ENCODE measurements around the gene GSTT2B.
A peak's percentile ranks its signal among the peaks of the same experiment; 100 is the strongest.
"Not testable (repeated sequence)": the region's sequence is repeated elsewhere in the genome, so short reads cannot be mapped to it uniquely, and the experiment has no call there.

The GSTT2B gene

GRCh38 chr22:23970816-23971486 lies 10.0 kb upstream of the GSTT2B start:
- Histone ChIP-seq H4K91ac (ENCODE audit: low read depth, low read length, poor library complexity) (no peak overlapping the region), H3K27me3 (ENCODE audit: control insufficient read depth in 3 of 3, insufficient read depth in 3 of 3, low read depth in 1 of 3, low read length in 3 of 3) (no peaks in the 10 kb centered on the region), H2BK12ac (ENCODE audit: low read length) (no peak overlapping the region), H2BK15ac (ENCODE audit: low read length) (no peak overlapping the region), H3K4me1 (ENCODE audit: control insufficient read depth in 2 of 2, insufficient read depth in 1 of 2, low read depth in 1 of 2, low read length in 2 of 2) (no peaks in the 10 kb centered on the region), H3K9ac (ENCODE audit: low read depth, low read length, poor library complexity) (no peak overlapping the region), H3K4me3 (ENCODE audit: low read length in 2 of 2) (no peak overlapping the region), H3K18ac (ENCODE audit: low read length) (no peak overlapping the region), H3K4me2 (ENCODE audit: insufficient read depth, low read length, poor library complexity, severe bottlenecking) (no peak overlapping the region), H3K23ac (ENCODE audit: low read depth, low read length, poor library complexity) (no peak overlapping the region), H3K14ac (ENCODE audit: low read length) (no peak overlapping the region), H2BK120ac (ENCODE audit: low read depth, low read length) (no peak overlapping the region), H2BK5ac (ENCODE audit: low read length) (no peak overlapping the region), H3K36me3 (replicated peaks in 1 of 2; ENCODE audit: control insufficient read depth in 2 of 2, insufficient read depth in 2 of 2, low read length in 2 of 2) (peaks cover 21 to 30% of the 10 kb centered on the region in 2 donors), H3K9me3 (replicated peaks in 1 of 2; ENCODE audit: control insufficient read depth in 2 of 2, insufficient read depth in 1 of 2, low read depth in 1 of 2, low read length in 2 of 2) (peaks cover 3 to 4% of the 10 kb centered on the region in 2 donors), H3K79me1 (ENCODE audit: low read depth, low read length) (peaks cover 8% of the 10 kb centered on the region), H2AFZ (ENCODE audit: low read length) (no peak overlapping the region), H3K4ac (ENCODE audit: low read length) (no peak overlapping the region), H3K27ac (replicated peaks; ENCODE audit: low read length) (no peak overlapping the region), H2AK5ac (ENCODE audit: low read depth, low read length) (no peak overlapping the region), H4K8ac (ENCODE audit: low read depth, low read length) (no peak overlapping the region)
- DNase-seq (ENCODE audit: low spot score), result no peak
- no CpG with 5 or more reads among the region's 6 CpGs for WGBS, 2 donors (ENCODE audit: extremely low coverage in 2 of 2, insufficient read length in 2 of 2, insufficient replicate concordance in 1 of 2)

GRCh38 chr22:23970201-23970641 lies 9.2 kb upstream of the GSTT2B start:
- DNase-seq (ENCODE audit: low spot score), result no peak
- H4K91ac ChIP-seq (ENCODE audit: low read depth, low read length, poor library complexity), result no peak overlapping the region
- H2BK12ac ChIP-seq (ENCODE audit: low read length), result no peak overlapping the region
- no peak overlapping the region for H2BK15ac ChIP-seq (ENCODE audit: low read length)
- H3K14ac ChIP-seq (ENCODE audit: low read length), result no peak overlapping the region
- no peaks in the 10 kb centered on the region for H3K4me1 ChIP-seq (ENCODE audit: control insufficient read depth in 2 of 2, insufficient read depth in 1 of 2, low read depth in 1 of 2, low read length in 2 of 2)
- no peak overlapping the region for H2AK5ac ChIP-seq (ENCODE audit: low read depth, low read length)
- peaks cover 3 to 4% of the 10 kb centered on the region in 2 donors for H3K9me3 ChIP-seq (replicated peaks in 1 of 2; ENCODE audit: control insufficient read depth in 2 of 2, insufficient read depth in 1 of 2, low read depth in 1 of 2, low read length in 2 of 2)
- no peak overlapping the region for H2AFZ ChIP-seq (ENCODE audit: low read length)
- H3K18ac ChIP-seq (ENCODE audit: low read length), result no peak overlapping the region
- no peak overlapping the region for H3K4ac ChIP-seq (ENCODE audit: low read length)
- H3K9ac ChIP-seq (ENCODE audit: low read depth, low read length, poor library complexity), result no peak overlapping the region
- no peak overlapping the region for H3K27ac ChIP-seq (replicated peaks; ENCODE audit: low read length)
- H3K4me3 ChIP-seq (ENCODE audit: low read length in 2 of 2), result peak overlapping the region in 1 of 2 donors; percentile 44
- no peak overlapping the region for H4K8ac ChIP-seq (ENCODE audit: low read depth, low read length)
- peaks cover 21 to 30% of the 10 kb centered on the region in 2 donors for H3K36me3 ChIP-seq (replicated peaks in 1 of 2; ENCODE audit: control insufficient read depth in 2 of 2, insufficient read depth in 2 of 2, low read length in 2 of 2)
- H3K23ac ChIP-seq (ENCODE audit: low read depth, low read length, poor library complexity), result no peak overlapping the region
- H2BK5ac ChIP-seq (ENCODE audit: low read length), result no peak overlapping the region
- H3K27me3 ChIP-seq (ENCODE audit: control insufficient read depth in 3 of 3, insufficient read depth in 3 of 3, low read depth in 1 of 3, low read length in 3 of 3), result no peaks in the 10 kb centered on the region
- H3K4me2 ChIP-seq (ENCODE audit: insufficient read depth, low read length, poor library complexity, severe bottlenecking), result no peak overlapping the region
- H2BK120ac ChIP-seq (ENCODE audit: low read depth, low read length), result no peak overlapping the region
- peaks cover 8% of the 10 kb centered on the region for H3K79me1 ChIP-seq (ENCODE audit: low read depth, low read length)
- 100% methylated on average over 1 to 5 of the region's 5 CpGs for WGBS, 2 donors (ENCODE audit: extremely low coverage in 2 of 2, insufficient read length in 2 of 2, insufficient replicate concordance in 1 of 2)

DNA sequence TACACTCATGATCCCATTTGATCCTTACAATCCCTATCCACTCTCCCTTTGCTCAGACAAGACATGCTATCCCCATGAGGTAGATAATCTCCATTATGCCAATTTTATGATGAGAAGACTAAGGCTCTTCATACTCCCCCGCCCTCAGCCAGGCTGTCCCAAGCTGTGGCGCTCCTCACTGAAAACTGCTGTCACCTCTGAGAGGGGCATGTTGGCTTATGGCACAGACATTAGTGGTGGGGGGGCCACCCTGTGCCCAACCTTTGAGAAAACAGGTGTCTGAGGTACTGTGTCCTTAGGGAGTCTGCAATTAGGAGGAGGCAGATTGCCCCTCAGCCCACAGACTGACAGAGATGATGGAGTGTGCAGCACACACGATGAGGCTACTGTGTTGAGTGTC lies 8.1 kb upstream of the GSTT2B start:
- Histone ChIP-seq H3K9ac (ENCODE audit: low read depth, low read length, poor library complexity) (no peak overlapping the region), H4K8ac (ENCODE audit: low read depth, low read length) (no peak overlapping the region), H4K91ac (ENCODE audit: low read depth, low read length, poor library complexity) (no peak overlapping the region), H3K14ac (ENCODE audit: low read length) (no peak overlapping the region), H3K9me3 (replicated peaks in 1 of 2; ENCODE audit: control insufficient read depth in 2 of 2, insufficient read depth in 1 of 2, low read depth in 1 of 2, low read length in 2 of 2) (peaks cover 3 to 4% of the 10 kb centered on the region in 2 donors), H3K4ac (ENCODE audit: low read length) (no peak overlapping the region), H2BK5ac (ENCODE audit: low read length) (no peak overlapping the region), H3K18ac (ENCODE audit: low read length) (no peak overlapping the region), H2BK120ac (ENCODE audit: low read depth, low read length) (no peak overlapping the region), H2BK12ac (ENCODE audit: low read length) (no peak overlapping the region), H3K27ac (replicated peaks; ENCODE audit: low read length) (no peak overlapping the region), H3K23ac (ENCODE audit: low read depth, low read length, poor library complexity) (no peak overlapping the region), H3K4me2 (ENCODE audit: insufficient read depth, low read length, poor library complexity, severe bottlenecking) (no peak overlapping the region), H3K36me3 (replicated peaks in 1 of 2; ENCODE audit: control insufficient read depth in 2 of 2, insufficient read depth in 2 of 2, low read length in 2 of 2) (peaks cover 21 to 30% of the 10 kb centered on the region in 2 donors), H2BK15ac (ENCODE audit: low read length) (no peak overlapping the region), H2AFZ (ENCODE audit: low read length) (no peak overlapping the region), H3K4me3 (ENCODE audit: low read length in 2 of 2) (no peak overlapping the region), H3K27me3 (ENCODE audit: control insufficient read depth in 3 of 3, insufficient read depth in 3 of 3, low read depth in 1 of 3, low read length in 3 of 3) (no peaks in the 10 kb centered on the region), H3K4me1 (ENCODE audit: control insufficient read depth in 2 of 2, insufficient read depth in 1 of 2, low read depth in 1 of 2, low read length in 2 of 2) (no peaks in the 10 kb centered on the region), H2AK5ac (ENCODE audit: low read depth, low read length) (no peak overlapping the region), H3K79me1 (ENCODE audit: low read depth, low read length) (peaks cover 8% of the 10 kb centered on the region)
- no CpG with 5 or more reads among the region's 3 CpGs for WGBS, 2 donors (ENCODE audit: extremely low coverage in 2 of 2, insufficient read length in 2 of 2, insufficient replicate concordance in 1 of 2)
- no peak for DNase-seq (ENCODE audit: low spot score)

DNA sequence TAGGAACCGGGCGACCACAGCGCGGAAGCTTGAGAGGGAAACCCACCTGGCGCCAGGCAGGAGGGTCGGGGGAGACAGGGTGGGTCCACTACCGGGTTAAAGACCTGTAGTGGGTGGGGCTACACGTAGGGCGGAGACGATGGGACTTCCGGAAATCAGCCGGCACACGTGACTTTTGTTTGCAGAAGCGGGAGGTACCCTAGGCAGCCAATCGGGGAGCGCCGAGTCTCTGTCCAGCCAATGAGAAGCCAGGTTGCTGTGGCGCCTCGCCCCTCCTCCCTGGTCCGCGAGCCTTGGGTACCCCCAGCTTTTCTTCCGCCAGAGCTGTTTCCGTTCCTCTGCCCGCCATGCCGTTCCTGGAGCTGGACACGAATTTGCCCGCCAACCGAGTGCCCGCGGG lies 5.6 kb upstream of the GSTT2B start, which contains the start of gene DDTL:
Gene DDTL (plus strand): TSS at position 321 of the 400 bp plus-strand sequence. CDS start 27 bp downstream, at position 348.
- not testable (repeated sequence) for H2BK120ac ChIP-seq (ENCODE audit: low read depth, low read length); H2BK5ac ChIP-seq (ENCODE audit: low read length); H3K9me3 ChIP-seq (replicated peaks in 1 of 2; ENCODE audit: control insufficient read depth in 2 of 2, insufficient read depth in 1 of 2, low read depth in 1 of 2, low read length in 2 of 2); H3K4ac ChIP-seq (ENCODE audit: low read length); H3K4me1 ChIP-seq (ENCODE audit: control insufficient read depth in 2 of 2, insufficient read depth in 1 of 2, low read depth in 1 of 2, low read length in 2 of 2); H3K18ac ChIP-seq (ENCODE audit: low read length); H2AFZ ChIP-seq (ENCODE audit: low read length); H3K14ac ChIP-seq (ENCODE audit: low read length); H3K9ac ChIP-seq (ENCODE audit: low read depth, low read length, poor library complexity); H3K4me2 ChIP-seq (ENCODE audit: insufficient read depth, low read length, poor library complexity, severe bottlenecking); H3K23ac ChIP-seq (ENCODE audit: low read depth, low read length, poor library complexity); H2BK12ac ChIP-seq (ENCODE audit: low read length); H2BK15ac ChIP-seq (ENCODE audit: low read length); H4K91ac ChIP-seq (ENCODE audit: low read depth, low read length, poor library complexity); H3K4me3 ChIP-seq (ENCODE audit: low read length in 2 of 2); H4K8ac ChIP-seq (ENCODE audit: low read depth, low read length); H3K79me1 ChIP-seq (ENCODE audit: low read depth, low read length); H3K27me3 ChIP-seq (ENCODE audit: control insufficient read depth in 3 of 3, insufficient read depth in 3 of 3, low read depth in 1 of 3, low read length in 3 of 3); DNase-seq (ENCODE audit: low spot score); H2AK5ac ChIP-seq (ENCODE audit: low read depth, low read length); H3K27ac ChIP-seq (replicated peaks; ENCODE audit: low read length)
- WGBS, 2 donors (ENCODE audit: extremely low coverage in 2 of 2, insufficient read length in 2 of 2, insufficient replicate concordance in 1 of 2), result no CpG with 5 or more reads among the region's 30 CpGs
- peaks cover 17 to 26% of the 10 kb centered on the region in 2 donors for H3K36me3 ChIP-seq (replicated peaks in 1 of 2; ENCODE audit: control insufficient read depth in 2 of 2, insufficient read depth in 2 of 2, low read length in 2 of 2)

Data from neuronal stem cell (in vitro differentiated cells).